ENCODE results near the gene SLC25A51.
A peak's percentile ranks its signal among the peaks of the same experiment; 100 is the strongest.

The SLC25A51 gene, protein sequence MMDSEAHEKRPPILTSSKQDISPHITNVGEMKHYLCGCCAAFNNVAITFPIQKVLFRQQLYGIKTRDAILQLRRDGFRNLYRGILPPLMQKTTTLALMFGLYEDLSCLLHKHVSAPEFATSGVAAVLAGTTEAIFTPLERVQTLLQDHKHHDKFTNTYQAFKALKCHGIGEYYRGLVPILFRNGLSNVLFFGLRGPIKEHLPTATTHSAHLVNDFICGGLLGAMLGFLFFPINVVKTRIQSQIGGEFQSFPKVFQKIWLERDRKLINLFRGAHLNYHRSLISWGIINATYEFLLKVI

DNA sequence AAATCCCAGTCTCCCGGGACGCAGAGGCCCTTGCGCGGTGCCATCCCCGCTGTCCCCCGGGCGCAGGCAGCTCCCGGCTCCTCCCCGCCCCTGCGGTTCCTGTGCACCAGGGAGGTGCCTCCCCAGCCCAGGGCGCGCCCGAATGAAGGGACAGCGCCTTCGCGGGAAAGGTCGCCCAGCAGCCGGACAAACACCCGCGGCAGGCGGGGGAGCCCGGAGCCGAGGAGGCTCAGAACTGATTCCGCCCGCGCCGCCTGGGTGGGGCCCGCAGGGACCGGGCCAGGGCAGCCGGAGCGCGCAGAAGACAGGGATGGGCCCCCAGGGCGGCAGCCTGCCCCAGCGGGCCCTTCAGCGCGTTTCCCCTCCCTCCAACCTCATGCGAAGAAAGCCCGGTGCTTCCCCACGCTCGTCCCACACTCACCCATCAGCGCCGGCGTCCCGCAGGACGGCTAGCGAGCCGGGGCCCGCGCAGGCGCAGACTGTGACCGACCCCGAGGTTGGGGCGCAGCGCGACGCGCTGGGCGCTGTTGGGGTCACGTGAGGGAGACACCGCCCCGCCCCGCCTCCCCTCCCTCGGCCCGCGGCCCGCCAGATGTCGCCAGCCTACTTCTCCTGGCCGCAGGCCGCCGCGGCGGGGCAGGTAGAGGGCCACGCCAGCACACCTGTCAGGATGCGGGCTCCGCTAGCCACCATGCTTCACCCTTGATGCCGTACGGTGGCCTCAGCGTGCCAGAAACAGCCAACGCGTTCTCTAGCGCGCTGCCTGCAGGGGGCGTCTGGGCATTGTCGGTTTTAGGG is at the start of gene SLC25A51:
Gene SLC25A51, minus strand, starts transcription at position 481 of the 798 bp plus-strand sequence. CDS start 15,577 bp downstream, outside the sequence.
- peak; percentile 86 to 89 for DNase-seq (ENCODE audit: low read depth in 2 of 2)

DNA sequence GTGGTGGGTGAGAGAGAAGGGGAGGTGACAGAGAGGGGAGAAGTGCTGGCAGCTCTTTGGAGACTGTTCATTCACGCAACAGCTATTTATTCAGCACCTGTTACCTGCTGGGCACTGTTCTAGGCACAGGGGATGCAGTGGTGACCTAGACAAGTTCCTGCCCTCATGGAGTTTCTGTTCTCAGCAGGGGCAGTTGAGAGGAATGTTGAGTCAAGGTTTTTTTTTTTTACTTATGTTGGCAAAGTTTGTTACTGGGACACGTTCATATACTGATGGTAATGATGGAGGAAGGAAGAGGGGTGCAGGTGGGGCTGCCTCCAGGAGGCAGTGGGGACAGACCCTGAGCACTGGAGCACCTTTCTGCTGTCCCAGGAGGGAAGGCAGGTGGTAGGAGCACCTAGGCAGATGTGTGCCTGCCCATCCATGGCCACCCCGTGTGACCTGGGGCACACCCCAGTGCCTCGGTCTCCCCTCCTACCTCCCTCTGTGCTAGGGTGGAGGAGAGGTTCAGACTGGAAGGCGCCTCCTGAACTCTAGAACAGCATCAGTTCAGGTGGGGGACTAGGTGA is 49.4 kb upstream of the SLC25A51 start:
- no peak for DNase-seq (ENCODE audit: low read depth in 2 of 2)

DNA sequence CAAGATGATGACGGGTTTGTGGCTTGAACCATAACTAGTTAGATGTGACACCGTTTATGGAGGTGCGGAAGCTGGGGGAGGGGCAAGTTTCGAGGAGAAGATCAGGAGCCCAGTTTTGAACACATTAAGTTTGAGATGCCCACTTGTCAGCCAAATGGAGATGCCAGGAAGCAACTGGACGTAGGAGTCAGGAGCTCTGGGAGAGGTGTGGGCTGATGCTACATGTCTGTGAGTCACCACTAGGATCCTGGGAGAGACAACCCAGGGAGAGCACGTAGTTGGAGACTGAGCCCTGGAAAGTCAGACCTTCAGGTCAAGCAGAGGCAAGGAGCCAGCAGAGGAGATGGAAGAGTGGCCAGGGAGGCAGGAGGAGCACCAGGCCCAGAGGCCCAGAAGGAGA is 48.8 kb upstream of the SLC25A51 start:
- DNase-seq (ENCODE audit: low read depth in 2 of 2): no peak

DNA sequence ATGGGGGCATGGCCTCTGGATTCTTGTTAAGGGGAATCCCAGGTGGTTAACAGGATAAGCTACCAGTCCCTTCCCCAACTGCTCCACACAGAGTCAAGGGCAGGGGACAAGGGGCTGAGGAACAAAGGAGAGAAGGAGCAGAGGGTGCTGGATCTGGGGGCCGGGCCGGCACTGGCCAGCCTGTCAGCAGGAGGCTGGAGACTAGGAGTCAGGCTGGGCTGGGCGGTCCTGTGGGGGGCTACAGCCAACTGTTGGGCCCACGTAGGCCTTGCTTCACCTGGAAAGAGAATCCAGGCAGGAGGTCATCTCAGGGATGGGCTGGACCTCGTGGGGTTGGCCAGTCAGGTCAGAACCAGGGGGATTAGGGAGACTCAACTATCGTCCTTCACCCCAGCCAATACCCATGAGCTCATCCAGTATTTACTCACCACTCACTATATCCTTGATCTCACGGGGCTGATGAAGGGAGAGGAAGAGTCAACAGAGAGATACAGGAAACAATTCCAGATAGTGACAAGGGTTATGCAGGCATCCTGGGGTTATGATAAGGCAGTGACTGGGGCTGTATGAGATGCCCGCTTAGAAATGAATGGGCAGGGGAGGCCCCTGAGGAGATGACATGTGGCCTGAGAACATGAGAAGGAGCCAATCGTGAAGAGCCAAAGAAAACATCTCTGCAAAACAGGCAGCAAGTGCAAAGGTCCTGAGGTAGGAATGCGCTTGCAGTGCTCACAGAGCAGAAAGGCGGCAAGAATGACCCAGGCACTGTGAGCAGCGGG is 47.9 kb upstream of the SLC25A51 start:
- no peak for DNase-seq (ENCODE audit: low read depth in 2 of 2)

DNA sequence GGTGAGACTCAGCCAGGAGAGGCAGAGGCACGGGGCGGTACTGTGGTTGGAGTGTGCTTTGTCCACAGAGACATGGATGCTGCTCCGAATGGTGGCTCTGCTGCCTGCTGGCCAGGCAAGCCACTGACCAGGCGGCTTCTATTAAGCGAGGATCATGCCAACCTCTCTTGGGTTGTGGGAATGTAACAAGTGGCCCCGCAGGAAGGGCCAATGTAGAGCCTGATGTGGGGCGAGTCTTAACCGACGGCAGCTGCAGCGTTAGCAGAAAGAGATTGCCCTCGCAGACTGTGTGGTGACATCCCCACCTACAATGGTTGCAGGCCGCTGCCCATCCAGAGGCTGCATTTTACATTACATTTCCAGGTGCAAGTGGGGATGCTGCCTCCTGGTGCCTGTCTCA is 46.6 kb upstream of the SLC25A51 start:
- DNase-seq (ENCODE audit: low read depth in 2 of 2): no peak

DNA sequence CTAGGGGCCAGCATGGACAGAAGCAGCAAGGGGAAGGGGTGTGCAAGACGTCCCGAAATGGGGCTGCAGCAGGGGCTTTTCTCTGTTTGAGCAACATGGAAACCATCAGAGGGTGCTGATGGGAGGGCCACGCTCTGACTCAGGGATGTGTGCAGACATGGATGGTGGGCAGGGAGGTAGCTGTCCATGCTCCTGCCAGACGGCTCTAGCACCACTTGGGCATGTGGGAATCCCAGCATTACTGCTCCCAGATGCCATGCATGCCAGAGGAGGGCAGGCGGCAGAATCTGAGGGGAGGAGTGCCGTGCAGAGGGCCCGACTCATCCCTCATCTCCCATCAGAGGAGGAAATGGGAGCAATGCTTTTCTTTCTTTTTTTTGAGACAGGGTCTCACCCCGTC is 45.6 kb upstream of the SLC25A51 start:
- DNase-seq (ENCODE audit: low read depth in 2 of 2): no peak

DNA sequence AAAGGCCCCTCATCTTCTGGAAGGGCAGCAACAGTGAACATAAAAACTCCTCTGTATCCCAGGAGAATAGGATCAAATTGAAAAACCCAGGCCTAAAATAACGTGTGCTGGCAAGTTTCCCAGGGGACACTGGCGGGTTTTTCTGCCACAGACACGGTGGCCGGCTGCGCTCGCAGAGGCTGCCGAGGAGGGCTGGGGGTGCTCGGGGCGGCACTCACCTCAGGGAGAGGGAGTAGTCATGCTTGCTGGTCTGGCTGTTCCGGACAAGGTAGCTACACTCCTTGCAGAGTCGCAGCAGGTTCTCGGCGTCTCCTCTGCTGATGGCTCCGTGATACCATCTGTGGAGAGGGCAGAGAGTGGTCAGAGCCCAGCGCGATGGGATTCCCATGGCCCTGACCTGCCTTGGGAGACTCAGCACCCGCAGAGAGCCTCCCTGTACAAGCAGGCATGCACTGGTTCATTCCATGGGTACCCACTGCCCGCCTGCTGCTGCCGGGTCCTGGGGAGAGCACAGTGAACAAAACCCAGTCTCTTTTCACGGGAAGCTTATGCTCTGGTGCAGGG is 44.6 kb upstream of the SLC25A51 start:
- no peak for DNase-seq (ENCODE audit: low read depth in 2 of 2)

DNA sequence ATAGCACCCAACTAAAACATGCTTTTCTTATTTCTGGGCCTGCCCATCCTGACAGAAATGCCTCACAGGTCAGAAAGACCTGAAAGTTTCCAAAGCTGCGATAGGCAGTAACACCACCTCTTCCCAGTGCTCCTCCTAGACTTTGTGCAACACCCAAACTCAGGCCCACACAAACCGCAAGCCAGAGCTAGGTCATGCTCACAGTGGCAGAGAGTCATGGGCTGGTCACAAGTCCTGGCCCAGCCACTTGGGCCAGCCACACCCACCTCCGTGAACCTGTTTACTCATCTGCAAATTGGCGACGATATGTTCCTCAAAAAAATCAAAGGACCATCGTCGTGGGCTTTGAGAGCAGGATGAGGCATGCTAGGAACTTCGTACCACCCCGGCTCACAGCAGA is 44.0 kb upstream of the SLC25A51 start:
- DNase-seq (ENCODE audit: low read depth in 2 of 2): no peak

DNA sequence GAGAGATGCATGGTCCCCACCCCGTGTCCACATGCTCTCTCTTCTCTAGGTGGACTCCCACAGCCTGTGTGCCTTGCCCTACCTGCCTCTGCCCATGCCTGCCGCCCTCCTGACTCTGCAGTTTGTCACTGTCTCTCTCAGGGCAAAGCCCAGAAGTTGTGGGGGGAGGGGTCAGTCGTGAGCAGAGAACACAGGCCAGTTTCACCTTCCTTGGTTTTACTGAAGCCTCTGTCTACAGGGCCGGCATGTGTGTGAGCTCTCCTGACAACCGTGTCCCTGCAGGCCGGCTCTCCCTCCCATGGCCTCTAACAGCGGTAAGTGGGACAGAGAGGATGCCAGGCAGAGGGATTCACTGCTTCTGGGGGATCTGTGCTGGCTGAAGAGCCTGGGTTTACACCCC is 43.5 kb upstream of the SLC25A51 start:
- DNase-seq (ENCODE audit: low read depth in 2 of 2): no peak

DNA sequence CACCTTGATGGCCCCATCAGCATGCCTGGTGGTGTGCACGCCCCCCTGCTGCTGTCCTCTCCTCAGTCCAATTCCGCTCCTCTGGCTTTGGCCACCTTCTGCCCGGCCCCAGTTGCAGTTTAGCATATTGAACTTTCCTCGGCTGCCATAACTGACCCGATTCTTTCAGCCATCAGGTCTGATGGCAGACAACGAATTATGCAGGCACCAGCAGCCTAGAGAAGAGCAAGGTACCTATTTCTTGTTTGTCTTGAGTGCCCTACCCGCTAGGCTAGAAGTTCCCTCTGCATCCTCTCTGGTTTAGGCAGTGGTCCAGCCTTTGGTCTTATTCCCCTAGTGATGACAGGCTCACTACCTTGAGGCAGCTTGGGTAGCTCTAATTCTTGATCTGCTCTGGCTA is 43.0 kb upstream of the SLC25A51 start:
- no peak for DNase-seq (ENCODE audit: low read depth in 2 of 2)

DNA sequence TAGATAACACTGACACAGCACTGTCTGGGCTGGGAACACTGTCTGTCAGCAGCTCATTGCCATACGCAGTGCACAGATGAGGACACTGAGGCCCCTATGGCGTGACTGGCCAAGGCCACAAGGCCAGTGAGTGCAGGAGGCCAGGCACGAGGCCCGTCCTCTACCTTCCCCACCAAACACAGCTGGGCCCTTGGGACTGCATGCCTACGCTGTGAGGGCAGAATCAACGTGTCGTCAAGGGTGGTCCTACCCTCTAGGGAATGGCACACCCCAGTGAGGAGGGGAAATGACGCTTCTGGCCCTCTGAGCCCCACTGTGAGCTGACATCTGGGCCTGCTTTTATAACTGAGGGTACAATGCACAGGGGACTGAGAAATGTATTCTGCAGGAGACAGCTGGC is 42.1 kb upstream of the SLC25A51 start:
- no peak for DNase-seq (ENCODE audit: low read depth in 2 of 2)

DNA sequence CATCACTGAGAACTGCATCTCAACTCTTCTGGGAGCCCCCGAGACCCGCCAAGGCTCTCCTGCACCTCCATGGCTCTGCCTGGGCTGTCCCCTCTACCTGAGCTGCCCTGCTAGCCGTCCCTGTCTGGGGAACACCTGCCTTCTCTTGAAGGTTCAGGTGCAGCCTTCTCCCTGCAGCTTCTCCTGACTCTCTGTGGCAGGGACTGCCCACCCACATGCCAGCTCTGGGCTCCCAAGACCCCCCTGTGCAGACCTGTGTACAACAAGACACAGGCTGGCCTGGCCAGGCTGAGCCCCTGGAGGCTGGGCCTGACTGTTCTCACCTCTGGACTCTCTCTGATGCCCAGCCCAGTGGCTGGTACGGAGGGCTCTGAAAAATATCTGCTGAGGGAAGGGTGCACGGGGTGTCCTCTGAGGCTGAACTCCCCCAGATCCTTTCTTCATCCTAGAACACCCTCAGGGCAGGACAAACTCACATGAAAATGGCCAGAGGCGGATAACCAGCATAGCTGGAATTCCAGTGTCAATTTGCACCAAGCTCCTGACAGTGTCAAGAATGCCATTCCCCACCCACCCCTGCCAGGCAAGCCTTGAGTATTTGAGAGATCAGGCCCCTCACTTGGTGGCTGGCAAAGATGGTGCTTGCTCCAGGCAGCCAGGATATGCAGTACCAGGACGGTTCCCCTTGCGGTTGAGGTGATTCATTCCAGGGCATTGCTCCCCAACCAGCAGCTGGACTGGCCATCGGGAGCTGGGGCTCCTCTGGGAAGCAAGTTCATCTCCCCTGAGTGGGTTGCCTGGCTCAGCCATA is 40.9 kb upstream of the SLC25A51 start:
- no peak for DNase-seq (ENCODE audit: low read depth in 2 of 2)

DNA sequence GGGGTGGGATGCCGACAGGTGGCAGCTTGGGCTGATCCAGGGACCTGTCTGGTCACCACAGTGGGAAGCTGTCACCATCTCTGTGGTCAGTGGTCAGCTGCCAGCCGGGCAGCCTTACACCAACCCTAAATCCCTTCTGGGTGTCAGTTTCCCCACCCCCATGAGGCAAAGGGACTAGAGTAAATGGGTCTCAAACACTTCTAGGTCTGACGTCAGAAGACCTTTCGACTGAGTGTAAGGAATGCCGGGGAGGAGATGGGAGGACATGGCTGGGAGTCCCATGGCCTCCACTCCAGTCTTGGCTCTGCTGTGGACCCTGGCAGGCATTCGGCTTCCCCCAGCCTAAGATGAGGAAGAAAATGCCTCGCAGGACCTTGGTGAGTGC is 40.3 kb upstream of the SLC25A51 start:
- no peak for DNase-seq (ENCODE audit: low read depth in 2 of 2)

DNA sequence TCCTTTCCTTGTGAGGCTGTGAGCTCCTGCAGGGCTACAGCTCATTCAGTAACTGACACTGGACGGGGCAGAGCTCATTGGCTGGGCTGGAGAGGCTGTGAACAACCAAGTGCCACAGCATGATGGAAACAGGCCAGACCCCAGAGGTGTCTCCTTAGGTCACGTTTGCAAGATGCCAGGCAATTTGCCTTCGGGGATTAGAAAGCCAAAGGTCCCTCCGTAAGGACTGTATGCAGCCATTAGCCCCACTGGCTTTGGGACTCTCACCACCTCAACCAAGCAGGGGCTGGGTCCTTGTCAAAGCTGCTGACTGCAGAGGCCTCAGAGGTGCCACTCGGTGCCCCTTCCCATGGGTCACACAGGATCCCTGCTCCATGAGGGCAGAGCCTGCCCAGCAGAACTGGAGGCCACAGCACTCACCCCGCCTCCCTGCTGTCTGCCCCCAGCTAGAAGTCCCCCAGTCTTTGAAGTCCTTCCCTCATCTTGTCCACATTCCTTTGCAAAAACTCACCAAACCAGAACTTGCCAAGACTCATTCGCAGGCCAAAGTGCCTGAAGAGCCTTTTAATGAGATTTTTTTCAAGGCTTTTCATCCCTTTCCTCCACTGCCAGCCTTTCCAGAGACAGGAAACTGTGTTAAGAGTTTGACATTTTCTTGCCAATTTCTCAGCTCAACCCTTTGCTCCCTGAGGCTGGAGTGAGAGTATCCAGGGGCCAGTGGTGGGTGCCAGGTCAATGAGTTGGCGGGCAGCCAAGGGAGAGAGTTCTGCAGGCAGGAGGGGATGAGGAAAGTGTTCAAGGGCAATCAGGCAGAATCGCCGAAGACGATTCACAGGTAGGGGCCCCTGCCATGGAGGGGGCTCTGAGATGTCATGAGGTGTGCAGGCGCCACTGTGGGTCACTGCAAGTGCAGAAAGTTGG is 39.7 kb upstream of the SLC25A51 start:
- no peak for DNase-seq (ENCODE audit: low read depth in 2 of 2)

DNA sequence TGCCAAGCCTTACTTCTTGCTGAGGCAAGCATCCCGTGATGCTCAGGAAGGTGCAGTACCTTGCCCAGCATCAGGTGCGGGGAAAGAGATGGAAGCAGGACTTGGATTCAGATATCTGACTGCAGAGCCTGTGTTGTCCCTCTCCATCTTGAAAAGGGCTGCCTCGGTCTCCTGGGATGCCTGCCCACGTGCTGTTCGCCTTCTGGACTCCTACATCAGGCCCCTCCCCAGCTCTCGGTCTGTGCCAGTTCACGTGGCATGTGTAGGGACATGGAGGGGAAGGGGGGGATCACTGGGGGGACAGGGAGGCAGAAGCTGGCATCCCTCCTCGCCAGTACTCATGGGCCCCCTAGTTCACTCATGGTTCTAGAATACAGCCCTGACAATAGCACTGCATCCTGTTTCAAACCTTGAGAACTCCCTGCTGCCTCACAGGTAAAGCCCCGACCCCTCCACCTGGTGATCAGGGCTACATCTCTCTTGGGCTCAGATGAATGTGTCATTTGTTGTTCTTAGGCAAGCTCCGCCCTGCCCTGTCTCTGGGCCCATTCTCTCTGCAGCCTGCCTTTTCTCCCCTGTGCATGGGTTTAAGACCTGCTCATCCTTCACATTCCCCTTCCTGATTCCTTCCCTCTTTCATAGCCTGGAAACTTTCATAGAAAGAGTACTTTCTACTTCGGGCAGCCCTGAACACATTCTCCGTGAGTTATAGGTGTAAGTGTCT is 38.9 kb upstream of the SLC25A51 start:
- DNase-seq (ENCODE audit: low read depth in 2 of 2): no peak

DNA sequence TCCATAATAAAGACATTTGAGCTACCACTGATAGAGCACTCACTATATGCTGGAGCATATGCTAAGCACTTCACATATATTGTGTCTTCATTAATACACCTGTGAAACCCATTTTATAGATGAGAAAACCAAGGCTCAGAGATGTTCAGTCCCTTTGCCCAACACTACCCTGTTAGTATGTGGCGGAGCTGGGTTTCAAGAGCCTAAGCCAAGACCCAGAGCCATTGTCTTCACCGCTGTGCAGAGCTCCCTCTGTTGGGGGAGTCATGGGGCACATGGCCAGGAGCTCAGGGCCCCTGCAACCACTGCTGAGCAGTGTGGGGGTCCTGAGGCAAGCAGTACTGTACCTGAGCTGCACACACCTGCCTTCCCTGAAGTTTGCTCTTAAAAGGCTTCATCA is 37.3 kb upstream of the SLC25A51 start:
- DNase-seq (ENCODE audit: low read depth in 2 of 2): no peak

DNA sequence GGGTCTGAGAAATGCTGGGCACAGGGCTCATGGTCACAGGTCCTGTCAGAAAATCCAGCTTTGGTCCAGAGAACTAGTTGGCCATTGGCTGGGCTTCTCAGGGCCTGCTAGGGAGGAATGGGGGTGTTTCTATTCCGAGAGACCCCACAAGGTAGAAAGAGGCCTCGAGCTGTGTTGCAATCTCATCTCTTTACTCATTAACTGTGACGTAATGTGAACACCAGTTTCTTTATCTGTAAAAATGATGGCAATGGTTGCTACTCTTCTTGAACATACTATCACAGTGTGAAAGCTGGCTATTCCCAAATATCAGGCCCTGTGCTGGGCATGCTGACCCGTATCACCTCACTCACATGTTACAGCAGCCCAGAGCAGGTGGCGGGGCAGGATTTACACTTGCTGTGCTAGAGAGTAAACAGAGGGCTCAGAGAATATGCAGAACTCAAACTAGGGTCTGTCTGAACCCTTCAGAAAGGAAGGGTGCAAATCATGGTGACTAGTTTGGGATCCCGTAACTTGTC is 35.7 kb upstream of the SLC25A51 start:
- DNase-seq (ENCODE audit: low read depth in 2 of 2): no peak

DNA sequence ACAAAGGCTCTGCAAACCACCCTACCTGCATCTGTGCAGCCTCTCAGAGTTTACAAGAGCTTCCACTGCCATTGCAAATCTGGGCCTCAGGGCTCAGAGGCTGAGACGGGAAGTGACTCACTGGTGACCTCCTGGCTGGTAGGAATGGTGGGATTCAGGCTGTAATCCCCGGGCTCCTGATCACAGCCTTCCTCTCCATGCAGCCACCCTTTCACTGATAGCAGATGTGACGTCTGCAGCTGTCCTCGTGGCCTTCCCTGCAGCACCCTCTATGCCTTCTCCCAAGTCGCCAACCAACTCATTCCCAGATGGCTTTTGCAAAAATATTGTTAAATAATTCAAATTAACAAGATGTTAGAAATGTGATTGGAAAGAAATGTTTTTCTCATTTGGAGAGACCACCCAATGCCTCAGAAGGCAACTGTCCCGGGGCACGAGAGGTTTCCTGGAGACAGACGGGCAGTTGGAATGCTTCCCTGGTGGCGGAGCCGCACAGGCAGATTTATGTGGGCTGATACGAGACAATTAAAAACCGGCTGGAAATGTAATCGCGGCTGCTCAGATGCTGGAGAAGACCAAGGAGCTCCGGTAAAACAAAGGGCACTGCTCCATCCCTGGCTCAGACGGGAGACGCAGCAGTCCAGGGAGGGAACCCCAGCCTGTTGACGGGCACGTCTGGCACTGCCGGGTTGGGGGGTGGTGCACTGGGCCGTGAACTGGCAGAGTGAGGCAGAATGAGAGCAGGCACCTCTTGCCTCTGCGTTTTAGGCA is 34.4 kb upstream of the SLC25A51 start:
- DNase-seq (ENCODE audit: low read depth in 2 of 2): no peak
